ENCODE results near the gene FAAP20.
"Not testable (repeated sequence)": the region's sequence is repeated elsewhere in the genome, so short reads cannot be mapped to it uniquely, and the experiment has no call there.

FAAP20 gene

DNA sequence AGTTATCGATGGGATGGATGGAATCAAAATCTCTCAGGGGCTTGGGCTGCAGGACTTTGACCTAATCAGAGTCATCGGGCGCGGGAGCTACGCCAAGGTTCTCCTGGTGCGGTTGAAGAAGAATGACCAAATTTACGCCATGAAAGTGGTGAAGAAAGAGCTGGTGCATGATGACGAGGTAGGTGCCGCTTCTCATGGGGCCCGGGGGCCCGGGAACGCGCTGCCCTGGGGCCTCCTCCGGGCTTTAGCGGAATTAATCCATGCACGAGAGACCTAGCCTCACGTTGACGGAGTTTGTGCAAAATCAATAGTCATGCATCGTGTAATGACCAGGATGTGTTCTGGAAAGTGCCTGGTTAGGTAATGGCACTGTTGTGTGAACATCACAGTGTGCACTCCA lies 43.8 kb downstream of the FAAP20 start:
- no peak for ATAC-seq
- TF ChIP-seq ZFP30 (CRISPR knock-in tag; IDR thresholded peaks at IDR 0.05) (no peak), RARB (CRISPR knock-in tag; IDR thresholded peaks at IDR 0.05) (no peak), GLIS3 (CRISPR knock-in tag; IDR thresholded peaks at IDR 0.05) (no peak), ISL1 (CRISPR knock-in tag; IDR thresholded peaks at IDR 0.05) (no peak), PPARA (CRISPR knock-in tag; IDR thresholded peaks at IDR 0.05; ENCODE audit: borderline replicate concordance) (no peak), TOX (CRISPR knock-in tag; IDR thresholded peaks at IDR 0.05; ENCODE audit: borderline replicate concordance) (no peak), ZC3H10 (CRISPR knock-in tag; IDR thresholded peaks at IDR 0.05) (no peak), ESRRG (CRISPR knock-in tag; IDR thresholded peaks at IDR 0.05) (no peak), ZFP3 (CRISPR knock-in tag; IDR thresholded peaks at IDR 0.05) (no peak), ARNTL (CRISPR knock-in tag; IDR thresholded peaks at IDR 0.05; ENCODE audit: borderline replicate concordance, low read depth) (no peak), ZNF565 (CRISPR knock-in tag; conservative IDR thresholded peaks at IDR 0.05; ENCODE audit: low read depth) (no peak), ZNF70 (CRISPR knock-in tag; IDR thresholded peaks at IDR 0.05) (no peak), CSDC2 (CRISPR knock-in tag; IDR thresholded peaks at IDR 0.05) (no peak)
- TF ChIP-seq, protein P1, sequence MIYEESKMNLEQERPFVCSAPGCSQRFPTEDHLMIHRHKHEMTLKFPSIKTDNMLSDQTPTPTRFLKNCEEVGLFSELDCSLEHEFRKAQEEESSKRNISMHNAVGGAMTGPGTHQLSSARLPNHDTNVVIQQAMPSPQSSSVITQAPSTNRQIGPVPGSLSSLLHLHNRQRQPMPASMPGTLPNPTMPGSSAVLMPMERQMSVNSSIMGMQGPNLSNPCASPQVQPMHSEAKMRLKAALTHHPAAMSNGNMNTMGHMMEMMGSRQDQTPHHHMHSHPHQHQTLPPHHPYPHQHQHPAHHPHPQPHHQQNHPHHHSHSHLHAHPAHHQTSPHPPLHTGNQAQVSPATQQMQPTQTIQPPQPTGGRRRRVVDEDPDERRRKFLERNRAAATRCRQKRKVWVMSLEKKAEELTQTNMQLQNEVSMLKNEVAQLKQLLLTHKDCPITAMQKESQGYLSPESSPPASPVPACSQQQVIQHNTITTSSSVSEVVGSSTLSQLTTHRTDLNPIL (CRISPR knock-in tag; IDR thresholded peaks at IDR 0.05; ENCODE audit: low read depth) = no peak

DNA sequence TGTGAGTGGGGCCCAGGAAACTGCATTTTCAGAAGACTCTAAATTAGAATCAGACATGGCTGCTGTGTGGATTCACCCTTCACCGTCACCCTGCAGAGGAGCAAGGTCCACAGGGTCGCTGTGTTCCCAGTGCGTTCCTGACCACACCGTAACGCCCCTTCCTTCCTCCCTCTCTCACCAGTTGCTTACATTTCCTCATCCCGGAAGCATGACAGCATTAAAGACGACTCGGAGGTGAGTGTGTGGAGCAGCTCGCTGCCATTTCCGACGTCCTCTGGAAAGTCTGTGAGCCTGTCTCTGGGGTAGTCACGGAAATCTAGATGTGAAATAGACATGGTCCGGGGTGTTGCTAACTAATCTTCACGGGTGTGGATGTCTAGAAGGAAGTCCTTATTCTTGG lies 45.9 kb downstream of the FAAP20 start:
- no peak for TF ChIP-seq ARNTL (CRISPR knock-in tag; IDR thresholded peaks at IDR 0.05; ENCODE audit: borderline replicate concordance, low read depth)
- no peak for TF ChIP-seq GLIS3 (CRISPR knock-in tag; IDR thresholded peaks at IDR 0.05)
- no peak for TF ChIP-seq ESRRG (CRISPR knock-in tag; IDR thresholded peaks at IDR 0.05)
- TF ChIP-seq ZNF565 (CRISPR knock-in tag; conservative IDR thresholded peaks at IDR 0.05; ENCODE audit: low read depth) = no peak
- no peak for TF ChIP-seq PPARA (CRISPR knock-in tag; IDR thresholded peaks at IDR 0.05; ENCODE audit: borderline replicate concordance)
- ATAC-seq = no peak

DNA sequence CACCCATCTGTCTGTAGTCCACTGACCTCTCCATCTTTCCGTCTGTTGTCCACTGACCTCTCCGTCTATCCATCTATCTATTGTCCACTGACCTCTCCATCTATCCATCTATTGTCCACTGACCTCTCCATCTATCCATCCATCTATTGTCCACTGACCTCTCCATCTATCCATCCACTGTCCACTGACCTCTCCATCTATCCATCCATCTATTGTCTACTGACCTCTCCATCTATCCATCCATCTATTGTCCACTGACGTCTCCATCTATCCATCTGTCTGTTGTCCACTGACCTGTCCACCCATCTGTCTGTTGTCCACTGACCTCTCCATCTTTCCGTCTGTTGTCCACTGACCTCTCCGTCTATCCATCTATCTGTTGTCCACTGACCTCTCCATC lies 46.7 kb downstream of the FAAP20 start:
- ATAC-seq = not testable (repeated sequence)

DNA sequence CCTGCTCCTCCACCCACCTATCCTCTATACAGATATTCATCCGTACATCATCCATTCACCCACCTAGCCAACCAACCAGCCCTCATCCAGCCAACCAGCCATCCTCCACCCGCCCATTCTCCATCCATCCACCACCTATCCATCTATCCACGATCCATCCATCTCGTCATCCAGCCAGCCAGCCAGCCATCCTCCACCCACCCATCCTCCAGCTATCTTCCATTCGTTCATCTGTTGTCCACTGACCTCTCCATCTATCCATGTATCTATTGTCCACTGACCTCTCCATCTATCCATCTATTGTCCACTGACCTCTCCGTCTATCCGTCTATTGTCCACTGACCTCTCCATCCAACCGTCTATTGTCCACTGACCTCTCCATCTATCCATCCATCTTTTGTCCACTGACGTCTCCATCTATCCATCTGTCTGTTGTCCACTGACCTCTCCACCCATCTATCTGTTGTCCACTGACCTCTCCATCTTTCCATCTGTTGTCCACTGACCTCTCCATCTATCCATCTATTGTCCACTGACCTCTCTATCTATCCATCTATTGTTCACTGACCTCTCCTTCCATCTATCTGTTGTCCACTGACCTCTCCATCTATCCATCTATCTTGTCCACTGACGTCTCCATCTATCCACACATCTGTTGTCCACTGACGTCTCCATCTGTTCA lies 47.6 kb downstream of the FAAP20 start:
- ATAC-seq = no peak

More for the DNA sequence above, 47.6 kb downstream of the FAAP20 start:
- TF ChIP-seq OSR1 (CRISPR knock-in tag; IDR thresholded peaks at IDR 0.05) (no peak), ZNF565 (CRISPR knock-in tag; conservative IDR thresholded peaks at IDR 0.05; ENCODE audit: low read depth) (no peak), TCF4 (CRISPR knock-in tag; IDR thresholded peaks at IDR 0.05; ENCODE audit: borderline replicate concordance) (no peak), ZNF70 (CRISPR knock-in tag; IDR thresholded peaks at IDR 0.05) (no peak), TOX (CRISPR knock-in tag; IDR thresholded peaks at IDR 0.05; ENCODE audit: borderline replicate concordance) (no peak), BACH2 (CRISPR knock-in tag; IDR thresholded peaks at IDR 0.05; ENCODE audit: borderline replicate concordance) (no peak), PPARA (CRISPR knock-in tag; IDR thresholded peaks at IDR 0.05; ENCODE audit: borderline replicate concordance) (no peak), CSDC2 (CRISPR knock-in tag; IDR thresholded peaks at IDR 0.05) (no peak), ISL1 (CRISPR knock-in tag; IDR thresholded peaks at IDR 0.05) (no peak), GLIS3 (CRISPR knock-in tag; IDR thresholded peaks at IDR 0.05) (no peak), ZFP30 (CRISPR knock-in tag; IDR thresholded peaks at IDR 0.05) (no peak), ZFP3 (CRISPR knock-in tag; IDR thresholded peaks at IDR 0.05) (no peak), SNAI2 (CRISPR knock-in tag; IDR thresholded peaks at IDR 0.05) (no peak)
- TF ChIP-seq, protein P2, sequence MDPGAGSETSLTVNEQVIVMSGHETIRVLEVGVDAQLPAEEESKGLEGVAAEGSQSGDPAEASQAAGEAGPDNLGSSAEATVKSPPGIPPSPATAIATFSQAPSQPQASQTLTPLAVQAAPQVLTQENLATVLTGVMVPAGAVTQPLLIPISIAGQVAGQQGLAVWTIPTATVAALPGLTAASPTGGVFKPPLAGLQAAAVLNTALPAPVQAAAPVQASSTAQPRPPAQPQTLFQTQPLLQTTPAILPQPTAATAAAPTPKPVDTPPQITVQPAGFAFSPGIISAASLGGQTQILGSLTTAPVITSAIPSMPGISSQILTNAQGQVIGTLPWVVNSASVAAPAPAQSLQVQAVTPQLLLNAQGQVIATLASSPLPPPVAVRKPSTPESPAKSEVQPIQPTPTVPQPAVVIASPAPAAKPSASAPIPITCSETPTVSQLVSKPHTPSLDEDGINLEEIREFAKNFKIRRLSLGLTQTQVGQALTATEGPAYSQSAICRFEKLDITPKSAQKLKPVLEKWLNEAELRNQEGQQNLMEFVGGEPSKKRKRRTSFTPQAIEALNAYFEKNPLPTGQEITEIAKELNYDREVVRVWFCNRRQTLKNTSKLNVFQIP (CRISPR knock-in tag; IDR thresholded peaks at IDR 0.05; ENCODE audit: borderline replicate concordance, low read depth) = no peak
- TF ChIP-seq, protein P3, sequence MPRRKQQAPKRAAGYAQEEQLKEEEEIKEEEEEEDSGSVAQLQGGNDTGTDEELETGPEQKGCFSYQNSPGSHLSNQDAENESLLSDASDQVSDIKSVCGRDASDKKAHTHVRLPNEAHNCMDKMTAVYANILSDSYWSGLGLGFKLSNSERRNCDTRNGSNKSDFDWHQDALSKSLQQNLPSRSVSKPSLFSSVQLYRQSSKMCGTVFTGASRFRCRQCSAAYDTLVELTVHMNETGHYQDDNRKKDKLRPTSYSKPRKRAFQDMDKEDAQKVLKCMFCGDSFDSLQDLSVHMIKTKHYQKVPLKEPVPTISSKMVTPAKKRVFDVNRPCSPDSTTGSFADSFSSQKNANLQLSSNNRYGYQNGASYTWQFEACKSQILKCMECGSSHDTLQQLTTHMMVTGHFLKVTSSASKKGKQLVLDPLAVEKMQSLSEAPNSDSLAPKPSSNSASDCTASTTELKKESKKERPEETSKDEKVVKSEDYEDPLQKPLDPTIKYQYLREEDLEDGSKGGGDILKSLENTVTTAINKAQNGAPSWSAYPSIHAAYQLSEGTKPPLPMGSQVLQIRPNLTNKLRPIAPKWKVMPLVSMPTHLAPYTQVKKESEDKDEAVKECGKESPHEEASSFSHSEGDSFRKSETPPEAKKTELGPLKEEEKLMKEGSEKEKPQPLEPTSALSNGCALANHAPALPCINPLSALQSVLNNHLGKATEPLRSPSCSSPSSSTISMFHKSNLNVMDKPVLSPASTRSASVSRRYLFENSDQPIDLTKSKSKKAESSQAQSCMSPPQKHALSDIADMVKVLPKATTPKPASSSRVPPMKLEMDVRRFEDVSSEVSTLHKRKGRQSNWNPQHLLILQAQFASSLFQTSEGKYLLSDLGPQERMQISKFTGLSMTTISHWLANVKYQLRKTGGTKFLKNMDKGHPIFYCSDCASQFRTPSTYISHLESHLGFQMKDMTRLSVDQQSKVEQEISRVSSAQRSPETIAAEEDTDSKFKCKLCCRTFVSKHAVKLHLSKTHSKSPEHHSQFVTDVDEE (CRISPR knock-in tag; IDR thresholded peaks at IDR 0.05) = no peak
- TF ChIP-seq, protein P4, sequence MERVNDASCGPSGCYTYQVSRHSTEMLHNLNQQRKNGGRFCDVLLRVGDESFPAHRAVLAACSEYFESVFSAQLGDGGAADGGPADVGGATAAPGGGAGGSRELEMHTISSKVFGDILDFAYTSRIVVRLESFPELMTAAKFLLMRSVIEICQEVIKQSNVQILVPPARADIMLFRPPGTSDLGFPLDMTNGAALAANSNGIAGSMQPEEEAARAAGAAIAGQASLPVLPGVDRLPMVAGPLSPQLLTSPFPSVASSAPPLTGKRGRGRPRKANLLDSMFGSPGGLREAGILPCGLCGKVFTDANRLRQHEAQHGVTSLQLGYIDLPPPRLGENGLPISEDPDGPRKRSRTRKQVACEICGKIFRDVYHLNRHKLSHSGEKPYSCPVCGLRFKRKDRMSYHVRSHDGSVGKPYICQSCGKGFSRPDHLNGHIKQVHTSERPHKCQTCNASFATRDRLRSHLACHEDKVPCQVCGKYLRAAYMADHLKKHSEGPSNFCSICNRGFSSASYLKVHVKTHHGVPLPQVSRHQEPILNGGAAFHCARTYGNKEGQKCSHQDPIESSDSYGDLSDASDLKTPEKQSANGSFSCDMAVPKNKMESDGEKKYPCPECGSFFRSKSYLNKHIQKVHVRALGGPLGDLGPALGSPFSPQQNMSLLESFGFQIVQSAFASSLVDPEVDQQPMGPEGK (CRISPR knock-in tag; IDR thresholded peaks at IDR 0.05; ENCODE audit: borderline replicate concordance) = no peak

Data from SK-N-SH treated with all-trans-retinoic acid at 6 μM for 48 hours (cell line).